HG03139 (cell line): ENCODE measurements around the gene PCDHGB3.

Experiments
- ATAC-seq: cut with Tn5 transposase; IDR thresholded peaks from one replicate; pipeline ENCODE4 v1.9.1; 2021; ENCODE audit not compliant: unreplicated experiment

PCDHGB3 gene

GRCh38 chr5:141417494-141418172, 47.6 kb downstream of the PCDHGB3 start, which contains the start of gene PCDHGB7:
PCDHGB7 (plus strand) TSS chr5:141417677; CDS start chr5:141417860, 183 bp downstream.
- peak; percentile 68 for ATAC-seq

- ATAC-seq, result no peak
Observed at GRCh38 chr5:141419074-141419880, 49.2 kb downstream of the PCDHGB3 start.

- no peak for ATAC-seq
Observed at GRCh38 chr5:141420855-141421488, 50.9 kb downstream of the PCDHGB3 start, which contains the start of gene PCDHGA11. PCDHGA11 (plus strand) TSS chr5:141421051; CDS start chr5:141421228, 177 bp downstream.

- ATAC-seq, result no peak
Observed at GRCh38 chr5:141421489-141421855, 51.4 kb downstream of the PCDHGB3 start.
